ENCODE measurements around the gene EPN3.

DNA sequence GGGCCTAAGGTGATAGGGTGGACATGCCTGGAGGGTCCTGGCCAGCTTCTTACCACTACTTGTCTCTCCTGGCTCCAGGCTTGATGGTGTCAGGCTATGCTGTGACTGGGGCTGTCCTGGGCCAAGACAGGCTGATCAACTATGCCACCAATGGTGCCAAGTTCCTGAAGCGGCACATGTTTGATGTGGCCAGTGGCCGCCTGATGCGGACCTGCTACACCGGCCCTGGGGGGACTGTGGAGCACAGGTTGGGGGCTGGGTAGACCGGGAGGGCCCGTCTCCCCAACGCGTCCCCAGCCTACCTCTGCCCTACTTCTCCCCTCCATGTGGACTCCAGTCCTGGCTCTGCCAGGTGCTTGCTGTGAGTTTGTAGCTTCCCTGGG, 18.9 kb downstream of the EPN3 start:
- no peak for TF ChIP-seq POLR2A (IDR thresholded peaks at IDR 0.05)
- TF ChIP-seq, protein P1, sequence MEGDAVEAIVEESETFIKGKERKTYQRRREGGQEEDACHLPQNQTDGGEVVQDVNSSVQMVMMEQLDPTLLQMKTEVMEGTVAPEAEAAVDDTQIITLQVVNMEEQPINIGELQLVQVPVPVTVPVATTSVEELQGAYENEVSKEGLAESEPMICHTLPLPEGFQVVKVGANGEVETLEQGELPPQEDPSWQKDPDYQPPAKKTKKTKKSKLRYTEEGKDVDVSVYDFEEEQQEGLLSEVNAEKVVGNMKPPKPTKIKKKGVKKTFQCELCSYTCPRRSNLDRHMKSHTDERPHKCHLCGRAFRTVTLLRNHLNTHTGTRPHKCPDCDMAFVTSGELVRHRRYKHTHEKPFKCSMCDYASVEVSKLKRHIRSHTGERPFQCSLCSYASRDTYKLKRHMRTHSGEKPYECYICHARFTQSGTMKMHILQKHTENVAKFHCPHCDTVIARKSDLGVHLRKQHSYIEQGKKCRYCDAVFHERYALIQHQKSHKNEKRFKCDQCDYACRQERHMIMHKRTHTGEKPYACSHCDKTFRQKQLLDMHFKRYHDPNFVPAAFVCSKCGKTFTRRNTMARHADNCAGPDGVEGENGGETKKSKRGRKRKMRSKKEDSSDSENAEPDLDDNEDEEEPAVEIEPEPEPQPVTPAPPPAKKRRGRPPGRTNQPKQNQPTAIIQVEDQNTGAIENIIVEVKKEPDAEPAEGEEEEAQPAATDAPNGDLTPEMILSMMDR (IDR thresholded peaks at IDR 0.05): no peak

All from lower leg skin (tissue), 3 donors.